GM21723 (cell line): Measurements from ENCODE around the gene DNAJB13.

Source experiments
- ATAC-seq: cut with Tn5 transposase; IDR thresholded peaks from one replicate; pipeline ENCODE4 v1.9.1; 2021; ENCODE audit warnings: mild to moderate bottlenecking, moderate library complexity; ENCODE audit not compliant: unreplicated experiment

Gene DNAJB13

DNA sequence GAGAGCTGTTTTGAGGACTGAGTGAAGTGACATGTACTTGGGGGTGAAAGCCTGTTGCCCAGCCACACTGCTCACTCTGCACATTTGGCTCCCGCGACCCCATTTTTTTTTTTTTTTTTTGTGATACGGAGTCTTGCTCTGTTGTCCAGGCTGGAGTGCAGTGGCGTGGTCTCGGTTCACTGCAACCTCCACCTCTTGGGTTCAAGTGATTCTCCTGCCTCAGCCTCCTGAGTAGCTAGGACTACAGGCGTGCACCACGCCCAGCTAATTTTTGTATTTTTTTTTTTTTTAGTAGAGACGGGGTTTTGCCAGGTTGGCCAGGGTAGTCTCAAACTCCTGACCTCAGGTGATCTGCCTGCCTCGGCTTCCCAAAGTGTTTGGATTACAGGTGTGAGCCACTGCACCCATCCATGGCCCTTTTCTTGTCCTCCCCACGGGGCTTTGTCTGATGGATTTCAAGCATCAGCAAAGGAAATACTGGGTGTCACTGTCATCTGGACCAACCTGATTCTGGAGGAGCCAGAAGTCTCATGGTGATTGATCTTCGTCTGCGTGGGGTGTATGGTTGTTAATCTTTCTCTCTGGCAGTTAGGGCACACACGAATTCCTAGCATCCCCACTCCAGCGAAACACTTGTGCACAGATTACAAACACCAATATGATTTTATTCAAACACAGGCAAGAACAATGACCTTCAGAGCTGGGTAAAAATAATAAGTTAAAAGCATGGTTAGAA, 61.4 kb downstream of the DNAJB13 start:
- no peak for ATAC-seq

DNA sequence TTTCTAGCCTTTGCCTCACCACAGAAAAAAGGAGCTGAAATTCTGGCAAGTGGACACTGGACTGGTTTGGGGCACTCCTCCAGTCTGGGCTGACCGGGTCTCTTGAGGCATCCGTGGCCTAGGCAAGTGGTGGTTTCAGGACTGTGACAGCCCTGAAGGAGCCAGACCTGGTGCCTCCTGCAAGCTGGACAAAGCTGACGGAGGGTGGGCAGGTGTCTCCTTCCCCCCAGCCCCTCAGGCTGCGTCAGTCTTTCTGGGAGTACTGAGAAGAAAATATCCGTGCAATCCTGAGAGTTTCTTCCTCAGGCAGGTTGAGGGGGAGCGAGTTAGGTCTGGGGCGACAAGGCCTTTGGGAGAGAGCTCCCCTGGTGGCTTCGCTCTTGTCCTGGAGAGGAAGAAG, 62.3 kb downstream of the DNAJB13 start:
- no peak for ATAC-seq

DNA sequence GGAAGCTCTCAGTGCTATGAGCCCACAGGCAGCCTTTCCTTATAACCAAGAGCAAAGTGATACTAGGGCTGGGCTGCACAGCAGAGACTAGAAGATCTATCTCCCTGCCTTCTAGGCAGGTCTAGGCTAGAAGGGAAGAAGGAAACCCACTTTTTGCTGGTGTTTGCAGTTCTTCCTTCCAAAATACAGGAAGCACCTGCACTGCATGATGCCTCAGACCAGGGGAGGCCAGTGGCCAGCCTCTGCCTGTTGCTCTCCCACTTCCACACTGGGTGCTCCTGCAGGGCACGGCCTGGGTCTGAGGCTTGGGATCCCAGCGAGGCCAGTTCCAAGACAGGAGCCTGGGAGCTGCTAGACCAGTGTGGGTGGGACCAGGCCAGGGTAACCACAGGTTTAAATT, 64.1 kb downstream of the DNAJB13 start:
- no peak for ATAC-seq

DNA sequence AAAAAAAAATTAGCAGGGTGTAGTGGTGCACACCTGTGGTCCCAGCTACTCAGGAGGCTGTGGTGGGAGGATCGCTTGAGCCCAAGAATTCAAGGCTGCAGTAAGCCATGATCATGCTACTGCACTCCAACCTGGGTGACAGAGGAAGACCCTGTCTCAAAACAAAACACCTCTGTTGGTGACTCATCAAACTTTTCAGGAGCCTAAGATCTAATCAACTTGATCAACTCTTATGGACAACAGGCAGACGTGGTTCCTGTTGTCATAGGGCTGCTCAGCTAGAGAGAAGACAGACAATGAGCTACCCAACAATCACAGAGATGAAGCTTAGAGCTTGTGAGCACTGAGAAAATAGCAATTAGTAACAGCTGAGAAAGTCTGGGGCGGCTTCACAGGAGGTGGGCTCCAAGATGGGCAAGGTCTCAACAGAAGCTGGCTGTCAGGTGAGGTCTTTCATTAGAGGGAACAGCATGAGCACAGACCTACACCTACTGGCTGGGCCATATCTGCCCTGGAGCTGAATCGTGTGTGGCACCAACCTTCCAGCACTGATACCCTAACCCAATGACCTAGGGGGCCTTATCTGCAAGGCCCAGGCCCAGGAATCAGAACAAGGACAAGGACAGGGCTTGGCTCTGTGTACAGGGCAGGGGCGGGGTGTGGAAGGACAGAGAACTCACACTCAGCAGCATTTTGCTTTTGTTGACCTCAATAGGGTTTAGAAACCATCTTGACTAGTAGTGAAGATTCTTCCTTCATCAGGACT, 65.3 kb downstream of the DNAJB13 start:
- ATAC-seq, result no peak

DNA sequence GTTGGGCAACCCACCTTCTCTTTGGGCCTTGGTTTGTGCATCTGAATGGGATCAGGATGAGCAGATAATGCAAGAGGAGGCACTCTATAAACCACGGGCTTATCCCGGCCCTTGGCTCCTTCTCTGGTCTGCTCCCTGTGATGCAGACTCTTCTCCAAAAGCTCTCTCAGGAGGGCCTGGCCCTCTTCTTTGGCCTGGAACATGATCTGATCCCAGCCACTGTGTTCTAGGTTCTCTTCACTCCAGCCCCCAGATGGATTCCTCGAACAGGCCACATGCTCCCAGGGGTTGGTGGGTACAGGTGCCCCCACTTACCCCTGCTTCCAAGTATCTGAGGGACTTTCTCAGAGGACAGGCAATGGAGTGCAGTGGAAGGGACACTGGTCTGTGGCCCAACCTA, 66.8 kb downstream of the DNAJB13 start:
- no peak for ATAC-seq

DNA sequence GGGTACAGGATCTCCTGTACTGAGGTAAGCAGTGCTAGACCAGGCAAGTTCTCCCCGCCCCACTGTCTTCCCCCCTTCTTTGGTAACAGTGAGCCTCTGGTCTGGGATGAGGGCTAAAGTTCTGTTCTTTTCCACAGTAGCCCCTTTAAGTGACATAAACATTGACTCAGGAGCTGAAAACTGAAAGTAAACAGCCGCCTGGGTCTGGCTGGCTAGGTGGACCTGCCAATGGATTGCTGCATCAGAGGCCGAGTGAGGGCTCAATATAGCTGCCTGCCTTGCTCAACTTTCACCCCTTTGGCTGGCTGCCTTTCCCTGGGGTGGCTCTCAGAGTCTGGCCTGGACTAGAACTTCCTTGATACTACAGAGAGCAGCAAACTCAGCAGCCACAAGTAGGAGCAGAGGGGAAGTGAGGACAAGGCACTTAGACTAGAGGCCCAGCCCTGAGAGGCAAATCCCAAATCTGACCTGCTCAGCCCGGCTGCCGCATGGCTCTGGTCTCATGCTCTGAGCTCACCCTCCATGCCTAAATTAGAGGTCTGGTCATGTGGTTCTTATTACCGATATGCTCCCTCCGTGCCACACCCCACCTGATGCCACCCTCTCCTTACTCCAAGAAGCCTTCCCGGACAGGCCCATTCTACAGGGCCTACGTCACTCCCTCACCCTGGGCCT, 67.6 kb downstream of the DNAJB13 start:
- ATAC-seq, result no peak

DNA sequence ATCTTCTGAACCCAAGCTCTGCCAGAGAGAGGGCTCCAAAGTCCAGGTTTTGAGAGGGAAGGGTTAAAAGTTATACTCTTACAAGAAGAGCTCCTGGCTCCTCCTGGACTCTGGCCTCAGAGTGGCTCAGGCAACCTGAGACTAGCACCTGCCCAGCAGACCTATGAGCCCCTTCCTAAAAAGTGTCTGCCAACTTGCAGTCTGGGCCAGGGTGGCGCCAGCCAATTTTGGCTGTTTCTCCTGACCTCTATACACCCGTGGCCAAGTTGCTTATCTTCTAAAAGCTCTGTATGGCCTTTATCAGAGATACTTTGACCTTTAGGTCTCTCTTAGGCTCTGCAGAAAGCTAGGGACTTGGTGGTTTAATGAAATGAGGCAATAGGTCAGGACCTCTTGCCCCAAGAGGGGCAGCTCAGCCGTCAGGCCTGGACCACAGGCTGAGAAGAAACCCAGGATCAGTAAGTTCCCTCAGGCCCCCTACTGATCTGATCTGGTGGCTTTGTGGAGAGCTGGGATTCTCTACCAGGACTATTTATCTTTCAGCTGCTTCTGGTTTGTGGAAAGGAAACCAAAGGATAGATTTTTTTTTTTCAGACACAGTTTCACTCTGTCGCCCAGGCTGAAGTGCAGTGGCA, 68.4 kb downstream of the DNAJB13 start:
- ATAC-seq, result no peak

DNA sequence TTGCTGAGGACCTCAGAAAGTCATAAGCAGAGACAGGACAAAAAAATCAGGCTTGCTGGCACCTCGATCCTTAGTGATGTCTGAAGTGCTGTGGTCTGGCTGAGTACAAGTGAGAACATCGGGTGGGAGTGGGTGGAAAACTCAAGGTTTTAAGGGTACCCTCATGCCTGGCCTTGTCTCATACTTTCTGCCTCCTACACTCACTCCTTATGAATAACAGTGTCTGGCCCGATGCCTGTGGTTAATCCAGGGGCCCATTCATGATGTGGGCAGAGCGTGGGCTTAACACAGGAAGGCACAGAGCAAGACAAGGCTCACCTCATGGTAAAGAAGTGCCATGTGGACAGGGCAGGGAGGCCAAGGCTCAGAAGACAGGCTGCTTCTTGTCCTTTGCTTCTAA, 69.0 kb downstream of the DNAJB13 start:
- no peak for ATAC-seq
